Measurements from ENCODE around the gene ADCY3.

ADCY3 gene

GRCh38 chr2:24874035-24874434 is 46.0 kb downstream of the ADCY3 start:
- DNase-seq (ENCODE audit: low spot score): no peak

- no peak for DNase-seq (ENCODE audit: low spot score)
Measured at GRCh38 chr2:24873619-24874018, 46.4 kb downstream of the ADCY3 start.

GRCh38 chr2:24872344-24873115 is 47.5 kb downstream of the ADCY3 start:
- DNase-seq (ENCODE audit: low spot score): no peak

GRCh38 chr2:24871852-24872333 is 48.1 kb downstream of the ADCY3 start:
- no peak for DNase-seq (ENCODE audit: low spot score)

- DNase-seq (ENCODE audit: low spot score): no peak
Measured at GRCh38 chr2:24870891-24871705, 48.9 kb downstream of the ADCY3 start.

GRCh38 chr2:24870440-24870839 is 49.6 kb downstream of the ADCY3 start:
- no peak for DNase-seq (ENCODE audit: low spot score)

- no peak for DNase-seq (ENCODE audit: low spot score)
Measured at GRCh38 chr2:24866946-24867345, 53.1 kb downstream of the ADCY3 start.

GRCh38 chr2:24863641-24864040 is 56.4 kb downstream of the ADCY3 start:
- no peak for DNase-seq (ENCODE audit: low spot score)

- no peak for DNase-seq (ENCODE audit: low spot score)
Measured at GRCh38 chr2:24861500-24861899, 58.5 kb downstream of the ADCY3 start.

- no peak for DNase-seq (ENCODE audit: low spot score)
Measured at GRCh38 chr2:24860631-24861030, 59.4 kb downstream of the ADCY3 start.

- DNase-seq (ENCODE audit: low spot score): no peak
Measured at GRCh38 chr2:24859968-24860600, 60.0 kb downstream of the ADCY3 start.

- DNase-seq (ENCODE audit: low spot score): no peak
Measured at GRCh38 chr2:24858996-24859395, 61.0 kb downstream of the ADCY3 start.

- no peak for DNase-seq (ENCODE audit: low spot score)
Measured at GRCh38 chr2:24857746-24858145, 62.3 kb downstream of the ADCY3 start.

GRCh38 chr2:24856791-24857211 is 63.2 kb downstream of the ADCY3 start:
- DNase-seq (ENCODE audit: low spot score): no peak

- no peak for DNase-seq (ENCODE audit: low spot score)
Measured at GRCh38 chr2:24855726-24856125, 64.3 kb downstream of the ADCY3 start.

GRCh38 chr2:24855022-24855622 is 64.9 kb downstream of the ADCY3 start:
- DNase-seq (ENCODE audit: low spot score): no peak

GRCh38 chr2:24853996-24854395 is 66.0 kb downstream of the ADCY3 start:
- DNase-seq (ENCODE audit: low spot score): no peak

- no peak for DNase-seq (ENCODE audit: low spot score)
Measured at GRCh38 chr2:24853046-24853445, 67.0 kb downstream of the ADCY3 start.

- no peak for DNase-seq (ENCODE audit: low spot score)
Measured at GRCh38 chr2:24852431-24853020, 67.5 kb downstream of the ADCY3 start.

- no peak for DNase-seq (ENCODE audit: low spot score)
Measured at GRCh38 chr2:24852026-24852425, 68.0 kb downstream of the ADCY3 start.

- no peak for DNase-seq (ENCODE audit: low spot score)
Measured at GRCh38 chr2:24850944-24851343, 69.1 kb downstream of the ADCY3 start.

- DNase-seq (ENCODE audit: low spot score): no peak
Measured at GRCh38 chr2:24845691-24846090, 74.3 kb downstream of the ADCY3 start.
